A673 (cell line): ENCODE data around the gene RORB. TPM values are rescaled to one million over a fixed set of nuclear protein-coding genes. Genes with fewer than 3 reads are reported as not detected.

Source experiments
- BruUV-seq: library from RNA; stranded (reverse); fragments of 400-500 nt; replicated peaks from 2 replicates; lab custom pipeline; 2021; lab: Mats Ljungman, UMichigan
- CTCF ChIA-PET: fragments of 300-600 bp; sonication (Branson Sonifier 250); formaldehyde crosslinking; loops from one replicate; lab custom pipeline; 2022; ENCODE audit warnings: antibody characterized with exemption; lab: Charles Lee
- POLR2A ChIA-PET: fragments of 300-600 bp; sonication (Branson Sonifier 250); formaldehyde crosslinking; loops from one replicate; lab custom pipeline; 2022; ENCODE audit warnings: antibody characterized with exemption; ENCODE audit not compliant: low non-redundant PET; lab: Charles Lee
- DNase-seq: peaks from one replicate; pipeline ENCODE4 v3.0.0-alpha.2; 2015; ENCODE audit warnings: low spot score
- H3K27ac ChIP-seq: fragments of 200-600 bp; sonication (generic); 2 replicates; pipeline ENCODE4 v1.5.1; 2016; ENCODE audit warnings: mixed run types, low read depth, mild to moderate bottlenecking, mixed read lengths, antibody characterized with exemption, low read length; ENCODE audit not compliant: poor library complexity, severe bottlenecking
- H3K27me3 ChIP-seq: fragments of 200-600 bp; sonication (generic); replicated peaks from 2 replicates; pipeline ENCODE4 v1.6.1; 2017; ENCODE audit warnings: mixed run types, low read depth, mild to moderate bottlenecking, mixed read lengths, antibody characterized with exemption, low read length; ENCODE audit not compliant: insufficient read depth, poor library complexity
- H3K36me3 ChIP-seq: fragments of 200-600 bp; sonication (generic); 2 replicates; pipeline ENCODE4 v1.6.1; 2016; ENCODE audit warnings: mixed run types, mild to moderate bottlenecking, mixed read lengths, antibody characterized with exemption, low read length; ENCODE audit not compliant: insufficient read depth, poor library complexity, severe bottlenecking
- H3K4me1 ChIP-seq: fragments of 200-600 bp; sonication (generic); 2 replicates; pipeline ENCODE4 v1.6.1; 2017; ENCODE audit warnings: mixed run types, mild to moderate bottlenecking, mixed read lengths, antibody characterized with exemption, low read length; ENCODE audit not compliant: insufficient read depth, poor library complexity, severe bottlenecking
- H3K4me3 ChIP-seq: fragments of 200-600 bp; sonication (generic); 2 replicates; pipeline ENCODE4 v1.5.1; 2016; ENCODE audit warnings: low read depth, mixed run types, mild to moderate bottlenecking, mixed read lengths, low read length; ENCODE audit not compliant: poor library complexity, severe bottlenecking
- H3K9me3 ChIP-seq: fragments of 200-600 bp; sonication (generic); 2 replicates; pipeline ENCODE4 v1.6.1; 2016; ENCODE audit warnings: mixed run types, low read depth, mild to moderate bottlenecking, mixed read lengths, antibody characterized with exemption, low read length; ENCODE audit not compliant: poor library complexity, severe bottlenecking
- CTCF ChIP-seq: fragments of 300-800, 200-600 bp; sonication (generic); conservative IDR thresholded peaks from 2 replicates; pipeline ENCODE4 v1.5.1; 2017; ENCODE audit warnings: low read depth, mild to moderate bottlenecking, antibody characterized with exemption, low read length, moderate library complexity, mixed read lengths
- EZH2 ChIP-seq: fragments of 200-600 bp; sonication (generic); IDR thresholded peaks from 2 replicates; pipeline ENCODE4 v1.6.1; 2017; ENCODE audit warnings: borderline replicate concordance, low read depth, mild to moderate bottlenecking, mixed read lengths, antibody characterized with exemption, low read length; ENCODE audit not compliant: poor library complexity, severe bottlenecking
- intact Hi-C: fragments of 100-400 bp; cut with micrococcal nuclease; formaldehyde crosslinking; loops from one replicate; pipeline ENCODE4 v1.10.0; 2022; ENCODE audit not compliant: unreplicated experiment
- total RNA-seq: library from RNA; stranded (reverse); gene quantifications from 2 replicates; pipeline ENCODE4 v1.2.3, GENCODE V29; 2021

The RORB gene
- total RNA-seq, 1 experiment from 2014 or later = 0.02 TPM

DNA sequence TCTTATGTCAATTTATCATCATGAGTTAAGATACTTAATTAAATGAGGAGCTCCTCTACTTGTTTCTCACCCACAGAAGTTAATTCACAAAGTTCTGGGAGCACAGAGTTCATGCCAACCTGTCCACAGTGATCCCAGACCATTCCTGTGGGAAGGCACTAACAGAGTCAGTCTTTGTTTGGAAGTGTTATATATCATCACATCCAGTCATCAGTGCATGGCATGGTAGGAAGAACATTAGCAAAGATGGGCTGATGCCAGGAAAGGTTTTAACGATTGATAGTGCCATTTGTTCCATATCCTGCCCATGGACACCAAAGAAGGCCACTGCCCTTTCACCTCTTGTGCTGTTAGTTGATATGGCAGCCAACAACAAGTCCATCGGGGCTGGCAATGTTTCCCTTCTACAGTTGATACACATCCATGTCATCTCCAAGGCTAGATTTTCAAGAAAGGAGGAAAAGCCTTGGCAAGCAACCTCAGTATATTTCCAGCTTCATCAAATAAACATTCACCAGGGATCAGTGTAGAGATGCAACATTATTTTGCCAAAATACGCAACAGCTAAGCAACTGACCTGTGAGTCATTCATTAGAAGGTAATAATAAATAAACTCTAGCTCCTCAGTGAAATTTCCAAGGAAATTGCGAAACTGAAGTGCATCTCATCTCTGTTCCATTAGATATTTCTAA is 169.6 kb downstream of the RORB start:
- no peak for TF ChIP-seq EZH2
- no peak for TF ChIP-seq CTCF
- BruUV-seq = no TSS peak
- DNase-seq = no peak
- Histone ChIP-seq H3K36me3 (no peaks in the 10 kb centered on the region), H3K9me3 (no peaks in the 10 kb centered on the region), H3K27ac (no peak overlapping the region), H3K27me3 (peaks cover 4% of the 10 kb centered on the region), H3K4me1 (no peaks in the 10 kb centered on the region), H3K4me3 (no peak overlapping the region)
- ChIA-PET POLR2A (no interaction called here), CTCF (no interaction called here)
- intact Hi-C loops = no loop called here

DNA sequence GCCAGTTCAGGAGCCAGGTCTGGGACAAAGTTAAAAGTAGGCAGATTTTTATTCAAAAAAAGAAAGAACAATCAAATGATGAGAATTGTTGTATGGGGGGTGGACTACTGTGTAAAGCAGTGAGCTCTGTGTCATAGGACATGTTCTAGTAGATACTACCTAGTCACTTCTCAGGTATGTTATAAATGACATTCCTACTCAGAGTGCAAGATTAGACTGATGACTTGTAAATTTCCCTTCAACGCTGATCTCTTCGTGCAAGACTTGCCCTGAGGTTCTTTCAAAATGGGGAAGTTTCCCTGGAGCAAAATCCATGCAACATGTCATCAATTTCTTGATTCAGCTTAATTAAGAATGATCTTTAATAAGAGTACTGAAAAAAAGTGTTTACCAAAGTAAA is 175.1 kb downstream of the RORB start:
- Histone ChIP-seq H3K27ac (no peak overlapping the region), H3K9me3 (no peaks in the 10 kb centered on the region), H3K4me1 (no peaks in the 10 kb centered on the region), H3K4me3 (no peak overlapping the region), H3K27me3 (peaks cover 16% of the 10 kb centered on the region), H3K36me3 (no peaks in the 10 kb centered on the region)
- CTCF ChIA-PET = no interaction called here
- BruUV-seq = no TSS peak
- POLR2A ChIA-PET = no interaction called here
- no peak for TF ChIP-seq CTCF
- no peak for TF ChIP-seq EZH2
- no peak for DNase-seq
- intact Hi-C loops = no loop called here

- TF ChIP-seq CTCF (no peak), EZH2 (no peak)
- DNase-seq = no peak
- no TSS peak for BruUV-seq
- Histone ChIP-seq H3K4me1 (no peaks in the 10 kb centered on the region), H3K27me3 (peaks cover 12% of the 10 kb centered on the region), H3K36me3 (no peaks in the 10 kb centered on the region), H3K9me3 (no peaks in the 10 kb centered on the region), H3K4me3 (no peak overlapping the region), H3K27ac (no peak overlapping the region)
- ChIA-PET CTCF (no interaction called here), POLR2A (no interaction called here)
- intact Hi-C loops = no loop called here
Observed at GRCh38 chr9:74674077-74674476, 176.9 kb downstream of the RORB start.
